Right lung (tissue), 5 donors: ENCODE measurements around the gene SLC25A28. TPM values are rescaled to one million over a fixed set of nuclear protein-coding genes. Genes with fewer than 3 reads are reported as not detected.

ENCODE experiments used
- DNase-seq, 2 donors: peaks; one replicate each; pipeline ENCODE4 v3.0.0-alpha.2; 2013
- polyA plus RNA-seq, 5 donors: library from polyadenylated mRNA; unstranded; fragments of 120-200 nt; gene quantifications; one replicate each; pipeline versions ENCODE4 v1.2.1 to v1.2.3, GENCODE V29; 2013; ENCODE audit warnings: inconsistent platforms in 1 of 5, low replicate concordance in 1 of 5; ENCODE audit not compliant: insufficient read length in 5 of 5, insufficient read depth in 1 of 5

SLC25A28 gene
- polyA plus RNA-seq, 5 donors: 45.5 to 60.2 (median 49.4) TPM

DNA sequence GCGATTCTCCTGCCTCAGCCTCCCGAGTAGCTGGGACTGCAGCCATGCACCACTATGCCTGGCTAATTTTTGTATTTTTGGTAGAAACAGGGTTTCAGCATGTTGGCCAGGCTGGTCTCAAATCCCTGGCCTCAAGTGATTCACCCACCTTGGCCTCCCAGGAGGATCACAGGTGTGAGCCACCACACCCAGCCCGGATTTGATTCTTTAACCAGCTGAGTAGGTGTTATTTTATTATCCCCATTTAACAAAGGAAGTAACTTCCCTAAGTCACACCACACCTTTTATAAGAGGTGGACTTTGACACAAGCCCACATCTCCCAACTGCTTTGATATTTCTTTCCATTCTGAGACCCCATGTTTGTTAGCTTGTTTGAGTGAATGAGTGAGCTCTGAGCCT, 25.0 kb downstream of the SLC25A28 start:
- DNase-seq: no peak

DNA sequence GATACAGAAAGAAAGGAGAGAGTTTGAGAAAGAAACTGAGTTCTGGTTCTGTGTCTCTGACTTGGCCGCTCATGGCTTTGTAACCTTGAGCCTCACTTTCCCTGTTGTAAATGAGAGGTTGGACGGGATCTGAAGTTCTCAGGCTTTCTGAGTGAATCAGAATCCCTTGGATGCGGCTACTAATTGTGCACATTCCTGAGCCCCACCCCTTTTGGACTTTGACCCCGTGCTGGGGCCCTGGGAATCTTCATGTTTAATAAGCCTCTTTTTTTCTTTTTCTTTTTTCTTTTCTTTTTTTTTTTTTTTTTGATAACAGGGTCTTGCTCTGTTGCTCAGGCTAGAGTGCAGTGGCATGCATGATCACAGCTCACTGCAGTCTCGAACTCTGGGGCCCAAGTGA, 26.9 kb downstream of the SLC25A28 start:
- no peak for DNase-seq

- DNase-seq: no peak
These were observed 29.4 kb downstream of the SLC25A28 start for GRCh38 chr10:99590799-99591198.

DNA sequence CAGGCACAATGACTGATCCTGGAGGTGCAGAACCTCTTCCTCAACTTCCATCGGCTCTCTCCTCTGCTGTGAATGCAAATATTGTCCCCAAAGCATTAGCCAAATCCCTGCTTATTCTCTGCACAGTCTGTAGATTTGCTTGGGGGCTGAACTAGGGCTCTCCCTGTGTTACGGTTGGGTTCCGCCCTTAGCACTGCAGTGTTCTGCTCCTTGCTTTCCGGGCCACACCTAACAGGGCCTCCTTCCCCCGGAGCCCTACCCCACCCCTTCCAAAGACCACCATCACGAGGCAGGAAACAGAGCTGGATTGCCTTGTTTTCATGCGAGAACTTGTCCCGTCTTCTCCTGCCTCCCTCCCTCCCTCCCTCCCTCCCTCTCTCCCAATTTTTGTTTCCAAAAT, 36.6 kb downstream of the SLC25A28 start:
- no peak for DNase-seq

- no peak for DNase-seq
These were observed 37.9 kb downstream of the SLC25A28 start for GRCh38 chr10:99582255-99582770.

DNA sequence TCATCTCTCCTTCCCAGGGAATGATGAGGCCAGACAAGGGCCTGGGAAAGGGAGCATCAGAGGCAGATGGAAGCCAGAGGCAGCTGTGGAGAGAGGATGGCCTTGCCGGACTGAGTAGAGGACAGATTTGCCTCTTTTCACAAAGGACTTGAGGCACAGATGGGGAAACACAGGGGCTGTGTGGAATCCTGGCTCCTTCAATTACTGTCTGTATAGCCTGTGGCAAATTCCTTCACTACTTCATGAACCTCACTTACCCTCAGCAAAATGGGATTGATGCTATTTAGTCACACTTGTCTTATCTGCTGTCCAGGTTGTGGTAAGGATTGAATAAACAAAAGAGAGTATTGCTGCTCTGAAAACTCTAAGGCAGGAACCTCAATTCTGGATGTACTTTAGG, 40.3 kb downstream of the SLC25A28 start:
- no peak for DNase-seq

DNA sequence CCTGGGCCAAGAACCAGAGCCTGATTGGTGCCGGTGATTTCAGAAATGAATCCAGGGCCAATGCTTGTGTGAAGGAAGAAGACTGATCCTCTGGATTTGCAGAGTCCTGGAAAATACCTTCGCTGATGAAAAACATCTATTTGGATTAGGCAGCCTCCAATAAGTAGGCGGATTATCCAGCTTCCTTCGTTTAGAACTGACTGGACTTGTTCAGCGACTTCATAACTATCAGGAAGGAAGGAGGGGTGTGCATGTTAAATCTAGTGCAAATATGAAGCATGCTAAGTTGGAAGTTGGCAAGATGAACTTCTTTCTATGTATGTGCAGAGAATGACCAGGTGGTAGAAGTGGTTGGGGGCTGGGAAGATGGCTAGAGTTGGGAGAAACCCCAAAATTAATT, 46.4 kb downstream of the SLC25A28 start:
- no peak for DNase-seq

GRCh38 chr10:99571816-99572215, 48.4 kb downstream of the SLC25A28 start:
- no peak for DNase-seq

DNA sequence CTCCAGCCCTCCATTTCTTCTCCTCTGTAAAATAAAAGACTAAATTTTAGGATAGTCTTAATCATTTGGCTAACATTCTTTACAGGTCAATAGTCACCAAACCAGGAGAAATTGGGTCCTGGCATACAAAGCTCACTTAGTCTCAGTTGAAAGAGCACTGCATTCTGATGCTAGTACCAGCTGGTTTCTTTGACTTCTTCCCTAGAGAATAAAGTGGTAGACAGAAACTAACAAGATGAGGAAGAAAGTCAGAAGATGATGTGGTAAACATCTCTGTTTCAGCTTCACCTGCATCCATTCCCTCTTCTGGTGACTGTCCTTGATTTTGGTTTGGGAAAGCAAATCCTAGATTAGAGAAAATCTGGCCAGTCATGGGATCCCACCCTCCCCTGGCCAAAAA, 50.3 kb downstream of the SLC25A28 start:
- no peak for DNase-seq

GRCh38 chr10:99569253-99569939, 50.8 kb downstream of the SLC25A28 start:
- no peak for DNase-seq

GRCh38 chr10:99565166-99565565, 55.1 kb downstream of the SLC25A28 start:
- DNase-seq: no peak

DNA sequence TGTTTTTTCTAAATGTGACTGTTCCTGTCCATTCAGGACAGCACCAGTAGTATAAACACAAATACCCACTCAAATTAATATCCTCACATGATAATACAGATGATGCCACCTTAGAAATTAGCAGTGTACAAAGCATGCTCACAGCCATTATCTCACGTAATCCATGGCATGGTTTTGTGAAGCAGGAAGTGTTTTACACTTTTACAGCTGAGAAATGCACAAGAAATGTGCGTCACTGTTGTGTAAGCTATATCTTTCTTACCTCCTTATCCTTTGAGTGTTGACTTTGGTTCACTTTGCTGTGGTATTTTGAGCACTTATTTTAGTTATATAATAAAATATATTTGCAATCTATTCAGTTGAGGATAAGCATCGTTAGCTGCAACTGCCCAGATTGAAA, 55.9 kb downstream of the SLC25A28 start:
- no peak for DNase-seq

DNA sequence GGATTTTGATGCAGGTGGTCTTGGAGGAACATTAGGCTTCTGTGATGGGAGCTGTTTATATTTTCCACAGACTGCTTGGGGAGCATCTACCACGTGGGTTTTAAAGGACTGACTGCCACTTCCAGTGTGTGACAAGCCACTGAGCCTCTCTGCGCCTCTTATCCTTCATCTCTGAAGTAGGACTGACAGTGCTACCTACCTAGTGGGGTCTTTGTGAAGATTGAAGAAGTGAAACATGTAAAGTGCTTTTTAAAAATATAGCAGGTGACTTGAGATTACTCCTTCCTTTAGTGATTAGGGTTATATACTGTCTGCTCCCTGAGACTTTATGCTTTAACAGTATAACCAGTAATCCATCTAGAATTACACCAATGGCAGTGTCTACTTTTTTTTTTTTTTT, 57.6 kb downstream of the SLC25A28 start:
- no peak for DNase-seq

Other genes with a start within 250 kb of the SLC25A28 start
- 10 to 100 TPM; 27.6 to 30.8 (median 28.6) TPM for gene GOT1, start 189.8 kb downstream of the SLC25A28 start, polyA plus RNA-seq
- under 1 TPM in 1 of 5 donors, not detected in 4; 0.17 TPM for gene NKX2-3, start 87.5 kb downstream of the SLC25A28 start, polyA plus RNA-seq
- 10 to 100 TPM; 11.6 to 18.0 (median 14.5) TPM for gene ENTPD7, start 39.1 kb upstream of the SLC25A28 start, polyA plus RNA-seq
- gene COX15, start 111.7 kb upstream of the SLC25A28 start, polyA plus RNA-seq: 10 to 100 TPM; 39.0 to 62.1 (median 52.2) TPM
- 10 to 100 TPM; 19.0 to 26.8 (median 25.8) TPM for gene CUTC, start 111.8 kb upstream of the SLC25A28 start, polyA plus RNA-seq
- 1 to 10 TPM in 3 of 5 donors, under 1 TPM in 2; 0.78 to 1.5 (median 1.2) TPM for gene ABCC2, start 162.2 kb upstream of the SLC25A28 start, polyA plus RNA-seq